Body of pancreas (tissue), 4 donors: Measurements from ENCODE around the gene SNX25. TPM values are rescaled to one million over a fixed set of nuclear protein-coding genes. Genes with fewer than 3 reads are reported as not detected.

Experiments
- ATAC-seq: fragments of 150-250 bp; one replicate; pipeline ENCODE4 v1.9.1; 2016
- DNase-seq, 4 donors: peaks; one replicate each; pipeline ENCODE4 v3.0.0-alpha.2; 2019
- H3K27ac ChIP-seq, 4 donors: fragments of 200-600 bp; sonication (generic); 1 replicate in 3 of 4; 2 replicates in 1 of 4; pipeline versions ENCODE4 v1.5.1 to v1.6.1; 2016 to 2019; ENCODE audit warnings: mild to moderate bottlenecking in 1 of 4, mixed read lengths in 1 of 4, moderate library complexity in 1 of 4
- H3K27me3 ChIP-seq, 2 donors: fragments of 200-600 bp; sonication (generic); one replicate each; pipeline ENCODE4 v1.6.0; 2016; ENCODE audit warnings: mild to moderate bottlenecking in 1 of 2
- H3K36me3 ChIP-seq, 2 donors: fragments of 200-600 bp; sonication (generic); replicated peaks in 1 of 2; 2 replicates each; pipeline ENCODE4 v1.5.1; 2016; ENCODE audit warnings: low read depth in 2 of 2; ENCODE audit not compliant: insufficient read depth in 1 of 2
- H3K4me1 ChIP-seq: fragments of 200-600 bp; sonication (generic); one replicate; pipeline ENCODE4 v1.6.0; 2016
- H3K4me3 ChIP-seq, 2 donors: fragments of 200-600 bp; sonication (generic); 1 replicate in 1 of 2; 2 replicates in 1 of 2; pipeline ENCODE4 v1.5.1; 2016 to 2019
- H3K9me3 ChIP-seq, 3 donors: fragments of 200-600 bp; sonication (generic); 1 replicate in 2 of 3; 2 replicates in 1 of 3; pipeline ENCODE4 v1.5.1; 2016
- POLR2A ChIP-seq, 3 donors: fragments of 450-650 bp; IDR thresholded peaks; one replicate each; pipeline ENCODE4 v1.6.1; 2016; ENCODE audit warnings: antibody characterized with exemption in 3 of 3, mild to moderate bottlenecking in 2 of 3
- WGBS, 2 donors: methylation state at CpG; one replicate each; pipeline ENCODE4 v1.1.5; 2017; 5-methylcytosine and 5-hydroxymethylcytosine counted together
- intact Hi-C: fragments of 100-400 bp; cut with DNase I; formaldehyde crosslinking; loops from one replicate; pipeline ENCODE4 v1.15.1; 2023
- total RNA-seq, 2 donors: library from RNA; depleted of rRNA; stranded (reverse); fragments of >200 nt; gene quantifications; one replicate each; pipeline ENCODE4 v1.1.0, GENCODE V29; 2016
- TF ChIP-seq, protein P1 (sequence below), 7 experiments: fragments of 450-650 bp in 4 of 7; fragments of 200-600 bp in 3 of 7; sonication (generic) in 3 of 7; IDR thresholded peaks; one replicate each; pipeline ENCODE4 v1.5.1; 2016 to 2019; ENCODE audit warnings: antibody characterized with exemption in 7 of 7

Gene SNX25
- total RNA-seq, 2 donors from 2014 or later, result 16.6 to 25.7 TPM

DNA sequence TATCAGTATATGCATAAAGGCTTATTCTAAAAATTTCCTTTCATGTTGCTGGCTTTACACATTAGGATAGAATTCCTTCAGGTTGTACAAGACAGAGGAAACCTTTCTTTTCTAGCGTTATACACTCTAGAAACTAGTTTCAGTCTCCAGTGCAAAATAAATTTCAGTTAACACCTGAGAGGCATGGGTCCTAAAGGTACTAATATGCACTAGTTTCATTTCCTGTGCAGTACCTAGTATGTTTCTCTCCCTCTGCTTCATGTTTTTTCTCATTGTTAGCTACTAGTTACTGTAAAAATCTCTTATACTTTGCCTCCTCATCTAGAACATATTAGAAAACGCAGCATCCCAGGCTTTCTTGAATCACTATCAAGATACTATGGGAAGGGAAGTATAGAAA lies 54.0 kb downstream of the SNX25 start:
- Histone ChIP-seq H3K9me3 (no peaks in the 10 kb centered on the region), H3K4me3 (no peak overlapping the region), H3K27me3 (no peaks in the 10 kb centered on the region), H3K4me1 (peaks cover 4% of the 10 kb centered on the region), H3K36me3 (no peaks in the 10 kb centered on the region), H3K27ac (no peak overlapping the region)
- DNase-seq, result no peak
- intact Hi-C loops, result no loop called here
- no peak for TF ChIP-seq POLR2A (IDR thresholded peaks at IDR 0.05)
- TF ChIP-seq, protein P1, sequence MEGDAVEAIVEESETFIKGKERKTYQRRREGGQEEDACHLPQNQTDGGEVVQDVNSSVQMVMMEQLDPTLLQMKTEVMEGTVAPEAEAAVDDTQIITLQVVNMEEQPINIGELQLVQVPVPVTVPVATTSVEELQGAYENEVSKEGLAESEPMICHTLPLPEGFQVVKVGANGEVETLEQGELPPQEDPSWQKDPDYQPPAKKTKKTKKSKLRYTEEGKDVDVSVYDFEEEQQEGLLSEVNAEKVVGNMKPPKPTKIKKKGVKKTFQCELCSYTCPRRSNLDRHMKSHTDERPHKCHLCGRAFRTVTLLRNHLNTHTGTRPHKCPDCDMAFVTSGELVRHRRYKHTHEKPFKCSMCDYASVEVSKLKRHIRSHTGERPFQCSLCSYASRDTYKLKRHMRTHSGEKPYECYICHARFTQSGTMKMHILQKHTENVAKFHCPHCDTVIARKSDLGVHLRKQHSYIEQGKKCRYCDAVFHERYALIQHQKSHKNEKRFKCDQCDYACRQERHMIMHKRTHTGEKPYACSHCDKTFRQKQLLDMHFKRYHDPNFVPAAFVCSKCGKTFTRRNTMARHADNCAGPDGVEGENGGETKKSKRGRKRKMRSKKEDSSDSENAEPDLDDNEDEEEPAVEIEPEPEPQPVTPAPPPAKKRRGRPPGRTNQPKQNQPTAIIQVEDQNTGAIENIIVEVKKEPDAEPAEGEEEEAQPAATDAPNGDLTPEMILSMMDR (IDR thresholded peaks at IDR 0.05), result no peak
- WGBS, 2 donors, result 88% methylated on average over 2 of the region's 2 CpGs
- no peak for ATAC-seq

DNA sequence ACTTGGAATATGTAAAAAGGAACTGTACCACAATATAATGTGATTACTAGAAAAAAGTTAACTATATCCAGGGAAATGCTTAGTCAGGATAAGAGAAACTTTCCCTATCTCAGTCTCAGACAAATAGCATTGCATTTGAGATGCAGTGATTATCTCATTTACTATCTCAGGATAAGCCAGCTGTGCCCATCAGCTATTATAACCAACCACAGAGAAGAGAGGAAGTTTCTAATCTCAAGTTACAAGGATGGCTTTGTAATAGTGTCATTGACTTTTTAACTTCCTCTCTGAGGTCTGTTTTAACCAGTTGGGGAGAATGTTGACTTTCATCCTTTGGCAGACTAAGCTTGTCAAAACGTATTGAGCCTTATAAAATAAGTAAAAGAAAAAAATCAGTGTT lies 56.5 kb downstream of the SNX25 start:
- Histone ChIP-seq H3K4me1 (peaks cover 4% of the 10 kb centered on the region), H3K9me3 (no peaks in the 10 kb centered on the region), H3K4me3 (no peak overlapping the region), H3K27ac (no peak overlapping the region), H3K27me3 (no peaks in the 10 kb centered on the region), H3K36me3 (no peaks in the 10 kb centered on the region)
- 60 to 63% methylated on average over 1 of the region's 1 CpG for WGBS, 2 donors
- DNase-seq (no peak), ATAC-seq (no peak)
- intact Hi-C loops, result no loop called here
- TF ChIP-seq, protein P1 (IDR thresholded peaks at IDR 0.05), result no peak
- TF ChIP-seq POLR2A (IDR thresholded peaks at IDR 0.05), result no peak

DNA sequence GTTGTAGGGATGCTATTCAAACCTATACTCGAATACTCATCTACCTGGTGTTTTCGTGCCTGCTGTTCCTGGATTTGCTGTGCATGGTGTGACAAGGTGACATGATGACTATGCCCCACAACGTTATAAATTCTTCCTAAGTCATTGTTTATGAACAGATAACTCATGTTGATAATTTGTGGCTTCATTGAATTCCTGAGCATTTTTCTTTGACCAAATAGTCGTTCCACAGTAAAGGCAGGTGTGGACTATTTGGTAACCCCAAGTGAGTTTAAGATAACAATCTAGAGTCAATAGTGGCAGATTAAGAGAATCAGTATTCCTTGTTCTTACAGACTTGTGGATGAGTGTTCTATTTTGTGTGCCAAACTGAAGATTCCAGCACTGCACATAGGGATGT lies 59.9 kb downstream of the SNX25 start:
- Histone ChIP-seq H3K4me3 (no peak overlapping the region), H3K36me3 (no peaks in the 10 kb centered on the region), H3K9me3 (no peaks in the 10 kb centered on the region), H3K27me3 (no peaks in the 10 kb centered on the region), H3K4me1 (no peaks in the 10 kb centered on the region), H3K27ac (no peak overlapping the region)
- 59 to 63% methylated on average over 4 of the region's 4 CpGs for WGBS, 2 donors
- intact Hi-C loops, result no loop called here
- ATAC-seq, result no peak
- no peak for DNase-seq
- TF ChIP-seq, protein P1 (IDR thresholded peaks at IDR 0.05), result no peak
- TF ChIP-seq POLR2A (IDR thresholded peaks at IDR 0.05), result no peak

DNA sequence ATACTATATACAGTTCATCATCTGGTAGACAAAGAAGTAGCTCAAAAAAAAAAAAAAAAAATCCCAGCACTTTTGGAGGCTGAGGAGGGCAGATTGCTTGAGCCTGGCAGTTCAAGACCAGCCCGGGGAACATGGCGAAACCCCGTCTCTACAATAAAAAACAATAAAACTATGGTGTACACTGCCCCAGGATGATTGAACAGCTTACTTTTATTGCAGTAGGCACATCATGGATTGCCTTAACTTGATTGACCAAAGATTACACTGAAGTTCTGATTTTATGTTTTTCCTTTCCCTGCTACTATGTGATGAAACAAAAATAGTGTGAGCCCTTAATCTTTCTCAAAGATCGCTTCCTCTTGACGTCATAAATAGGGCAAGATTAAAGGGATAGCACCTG lies 60.6 kb downstream of the SNX25 start:
- intact Hi-C loops, result no loop called here
- Histone ChIP-seq H3K4me1 (no peaks in the 10 kb centered on the region), H3K9me3 (no peaks in the 10 kb centered on the region), H3K4me3 (no peak overlapping the region), H3K36me3 (no peaks in the 10 kb centered on the region), H3K27me3 (no peaks in the 10 kb centered on the region), H3K27ac (no peak overlapping the region)
- no peak for ATAC-seq
- DNase-seq, result no peak
- 90 to 92% methylated on average over 5 of the region's 5 CpGs for WGBS, 2 donors
- no peak for TF ChIP-seq POLR2A (IDR thresholded peaks at IDR 0.05)
- TF ChIP-seq, protein P1 (IDR thresholded peaks at IDR 0.05), result no peak

DNA sequence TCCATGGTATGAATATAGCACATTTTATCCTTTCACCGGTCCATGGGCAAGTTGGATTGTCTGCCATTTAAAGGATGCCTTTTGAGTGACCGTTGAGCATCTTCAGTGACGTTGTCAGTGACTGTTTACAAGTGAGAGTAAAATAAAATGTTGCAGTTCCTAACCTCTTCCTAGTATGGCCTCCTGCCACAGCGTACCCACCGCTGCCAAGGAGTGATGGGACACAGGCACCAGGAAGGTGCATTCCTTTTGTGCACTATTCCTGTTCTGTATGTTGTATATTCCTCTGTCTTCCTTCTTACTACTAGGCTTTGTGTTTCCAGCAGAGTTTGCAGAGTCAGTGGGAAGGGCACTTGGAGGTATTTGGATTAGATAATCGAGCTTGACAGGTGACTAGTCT lies 61.5 kb downstream of the SNX25 start:
- TF ChIP-seq, protein P1 (IDR thresholded peaks at IDR 0.05), result no peak
- TF ChIP-seq POLR2A (IDR thresholded peaks at IDR 0.05), result no peak
- 87 to 92% methylated on average over 6 of the region's 6 CpGs for WGBS, 2 donors

More for the DNA sequence above, 61.5 kb downstream of the SNX25 start:
- no peaks in the 10 kb centered on the region for H3K9me3 ChIP-seq
- no peaks in the 10 kb centered on the region for H3K27me3 ChIP-seq
- no peak overlapping the region for H3K4me3 ChIP-seq
- H3K36me3 ChIP-seq, result no peaks in the 10 kb centered on the region
- intact Hi-C loops, result no loop called here
- DNase-seq (no peak), ATAC-seq (no peak)
- no peaks in the 10 kb centered on the region for H3K4me1 ChIP-seq
- no peak overlapping the region for H3K27ac ChIP-seq
